HEK293 (cell line): ENCODE data around the gene SYN1.

Experiments
- CTCF ChIA-PET: fragments of 350-600 bp; formaldehyde crosslinking; extraction: SDS; loops from one replicate; lab custom pipeline; 2021; ENCODE audit warnings: antibody characterized with exemption; lab: Yijun Ruan, JAX
- POLR2A ChIA-PET: fragments of 300-600 bp; formaldehyde crosslinking; extraction: SDS; loops from one replicate; lab custom pipeline; 2020; ENCODE audit warnings: antibody characterized with exemption, inconsistent platforms; lab: Yijun Ruan, JAX
- H3K27ac ChIP-seq: fragments of 200-500 bp; sonication (Bioruptor generic); 2 replicates; pipeline ENCODE4 v1.5.1; 2014; ENCODE audit warnings: low read depth, low read length, control low read depth, inconsistent platforms; ENCODE audit errors: extremely low read depth
- H3K36me3 ChIP-seq, 2 experiments: fragments of 200-500 bp in 1 of 2; sonication (Bioruptor generic) in 1 of 2; 1 replicate in 1 of 2; 2 replicates in 1 of 2; pipeline ENCODE4 v1.5.1; 2014 to 2017; ENCODE audit warnings: inconsistent platforms in 2 of 2, low read length in 2 of 2; ENCODE audit not compliant: control insufficient read depth in 2 of 2, insufficient read depth in 1 of 2
- H3K4me1 ChIP-seq: fragments of 200-500 bp; sonication (Bioruptor generic); 2 replicates; pipeline ENCODE4 v1.5.1; 2014; ENCODE audit warnings: mild to moderate bottlenecking, low read length, inconsistent platforms; ENCODE audit not compliant: control insufficient read depth, insufficient read depth
- H3K4me3 ChIP-seq: 2 replicates; pipeline ENCODE4 v1.5.1; 2011; ENCODE audit warnings: low read depth, mild to moderate bottlenecking, control low read depth, low read length, moderate library complexity
- H3K9me3 ChIP-seq: fragments of 200-500 bp; sonication (Bioruptor generic); 2 replicates; pipeline ENCODE4 v1.5.1; 2014; ENCODE audit warnings: low read depth, low read length, inconsistent platforms; ENCODE audit not compliant: control insufficient read depth, insufficient read depth
- ELK4 ChIP-seq: IDR thresholded peaks from 2 replicates; pipeline ENCODE4 v1.6.1; 2011; ENCODE audit warnings: mild to moderate bottlenecking, low read depth, low read length, borderline replicate concordance
- IKZF3 ChIP-seq: fragments of 450-650 bp; IDR thresholded peaks from 2 replicates; pipeline ENCODE4 v1.5.0; 2018; ENCODE audit warnings: missing biosample characterization, mild to moderate bottlenecking, missing genetic modification characterization, moderate library complexity
- KLF10 ChIP-seq: fragments of 450-650 bp; IDR thresholded peaks from 2 replicates; pipeline ENCODE4 v1.5.1; 2018; ENCODE audit warnings: missing biosample characterization, mild to moderate bottlenecking, missing genetic modification characterization
- RBAK ChIP-seq: fragments of 450-650 bp; formaldehyde crosslinking; IDR thresholded peaks from 2 replicates; pipeline ENCODE4 v1.5.1; 2016; ENCODE audit warnings: missing biosample characterization, missing genetic modification characterization
- SCRT2 ChIP-seq: fragments of 450-650 bp; formaldehyde crosslinking; IDR thresholded peaks from 2 replicates; pipeline ENCODE4 v1.5.1; 2016; ENCODE audit warnings: missing biosample characterization, missing genetic modification characterization
- WT1 ChIP-seq: fragments of 450-650 bp; formaldehyde crosslinking; IDR thresholded peaks from 2 replicates; pipeline ENCODE4 v1.5.1; 2016; ENCODE audit warnings: missing biosample characterization, missing genetic modification characterization
- ZBTB11 ChIP-seq: fragments of 450-650 bp; formaldehyde crosslinking; conservative IDR thresholded peaks from 2 replicates; pipeline ENCODE4 v1.5.1; 2016; ENCODE audit warnings: low read depth, missing biosample characterization, missing genetic modification characterization
- ZNF133 ChIP-seq: fragments of 450-650 bp; formaldehyde crosslinking; IDR thresholded peaks from 2 replicates; pipeline ENCODE4 v1.5.1; 2016; ENCODE audit warnings: missing biosample characterization, missing genetic modification characterization
- ZNF155 ChIP-seq: fragments of 450-650 bp; formaldehyde crosslinking; IDR thresholded peaks from 2 replicates; pipeline ENCODE4 v1.5.1; 2016; ENCODE audit warnings: missing biosample characterization, missing genetic modification characterization
- ZNF423 ChIP-seq: fragments of 450-650 bp; formaldehyde crosslinking; IDR thresholded peaks from 2 replicates; pipeline ENCODE4 v1.5.1; 2016; ENCODE audit warnings: missing biosample characterization, missing genetic modification characterization
- ZNF48 ChIP-seq: fragments of 450-650 bp; formaldehyde crosslinking; IDR thresholded peaks from 2 replicates; pipeline ENCODE4 v1.5.1; 2016; ENCODE audit warnings: missing biosample characterization, missing genetic modification characterization
- ZNF510 ChIP-seq: fragments of 450-650 bp; formaldehyde crosslinking; IDR thresholded peaks from 2 replicates; pipeline ENCODE4 v1.5.1; 2018; ENCODE audit warnings: mild to moderate bottlenecking, missing genetic modification characterization, missing biosample characterization; ENCODE audit not compliant: insufficient replicate concordance
- ZNF514 ChIP-seq: fragments of 450-650 bp; formaldehyde crosslinking; IDR thresholded peaks from 2 replicates; pipeline ENCODE4 v1.5.1; 2016; ENCODE audit warnings: missing biosample characterization, missing genetic modification characterization
- ZNF558 ChIP-seq: fragments of 450-650 bp; formaldehyde crosslinking; IDR thresholded peaks from 2 replicates; pipeline ENCODE4 v1.5.1; 2016; ENCODE audit warnings: missing biosample characterization, missing genetic modification characterization
- ZNF561 ChIP-seq: fragments of 450-650 bp; IDR thresholded peaks from 2 replicates; pipeline ENCODE4 v1.5.1; 2018; ENCODE audit warnings: missing biosample characterization, missing genetic modification characterization, borderline replicate concordance
- ZNF623 ChIP-seq: fragments of 450-650 bp; formaldehyde crosslinking; IDR thresholded peaks from 2 replicates; pipeline ENCODE4 v1.5.1; 2016; ENCODE audit warnings: missing biosample characterization, missing genetic modification characterization
- ZNF624 ChIP-seq: fragments of 450-650 bp; formaldehyde crosslinking; IDR thresholded peaks from 2 replicates; pipeline ENCODE4 v1.5.1; 2017; ENCODE audit warnings: missing biosample characterization, missing genetic modification characterization
- ZNF785 ChIP-seq: fragments of 450-650 bp; formaldehyde crosslinking; IDR thresholded peaks from 2 replicates; pipeline ENCODE4 v1.5.1; 2016; ENCODE audit warnings: missing biosample characterization, missing genetic modification characterization
- ZNF843 ChIP-seq: fragments of 450-650 bp; formaldehyde crosslinking; IDR thresholded peaks from 2 replicates; pipeline ENCODE4 v1.5.1; 2016; ENCODE audit warnings: missing biosample characterization, missing genetic modification characterization
- TF ChIP-seq, protein P1 (sequence below): fragments of 450-650 bp; formaldehyde crosslinking; IDR thresholded peaks from 2 replicates; pipeline ENCODE4 v1.5.1; 2016; ENCODE audit warnings: missing biosample characterization, missing genetic modification characterization
- TF ChIP-seq, protein P2 (sequence below): fragments of 450-650 bp; formaldehyde crosslinking; IDR thresholded peaks from 2 replicates; pipeline ENCODE4 v1.5.1; 2016; ENCODE audit warnings: missing biosample characterization, missing genetic modification characterization
- TF ChIP-seq, protein P3 (sequence below): fragments of 450-650 bp; formaldehyde crosslinking; IDR thresholded peaks from 2 replicates; pipeline ENCODE4 v1.5.1; 2016; ENCODE audit warnings: missing biosample characterization, missing genetic modification characterization, low read depth

Gene SYN1

DNA sequence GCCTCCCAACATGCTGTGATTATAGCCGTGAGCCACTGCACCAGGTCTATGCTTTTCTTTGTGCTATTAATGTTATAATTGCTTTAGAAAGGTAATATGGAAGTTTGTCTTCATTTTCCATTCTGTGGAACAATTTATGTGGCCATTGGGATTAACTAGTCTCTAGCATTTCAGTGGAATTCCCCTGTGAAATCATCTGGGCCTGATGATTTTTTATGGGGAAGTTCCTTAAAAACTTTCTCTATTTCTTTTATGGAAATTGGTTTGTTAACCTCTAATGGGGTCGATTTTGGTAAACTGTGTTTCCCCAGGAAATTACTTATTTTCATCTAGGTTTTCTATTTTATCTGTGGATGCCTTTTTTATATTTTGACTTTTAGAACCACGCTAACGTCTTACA lies 26.1 kb downstream of the SYN1 start:
- no peak overlapping the region for H3K4me3 ChIP-seq
- CTCF ChIA-PET = no interaction called here
- H3K4me1 ChIP-seq = no peaks in the 10 kb centered on the region
- H3K36me3 ChIP-seq = no peaks in the 10 kb centered on the region
- POLR2A ChIA-PET = no interaction called here
- TF ChIP-seq ZNF510 (tag by site-specific recombination) (no peak), ZNF623 (tag by site-specific recombination) (no peak), ZNF785 (tag by site-specific recombination) (no peak), ZNF133 (tag by site-specific recombination) (no peak), ZNF514 (no peak), ELK4 (no peak), ZNF558 (no peak)
- TF ChIP-seq, protein P1, sequence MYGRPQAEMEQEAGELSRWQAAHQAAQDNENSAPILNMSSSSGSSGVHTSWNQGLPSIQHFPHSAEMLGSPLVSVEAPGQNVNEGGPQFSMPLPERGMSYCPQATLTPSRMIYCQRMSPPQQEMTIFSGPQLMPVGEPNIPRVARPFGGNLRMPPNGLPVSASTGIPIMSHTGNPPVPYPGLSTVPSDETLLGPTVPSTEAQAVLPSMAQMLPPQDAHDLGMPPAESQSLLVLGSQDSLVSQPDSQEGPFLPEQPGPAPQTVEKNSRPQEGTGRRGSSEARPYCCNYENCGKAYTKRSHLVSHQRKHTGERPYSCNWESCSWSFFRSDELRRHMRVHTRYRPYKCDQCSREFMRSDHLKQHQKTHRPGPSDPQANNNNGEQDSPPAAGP = no peak
- TF ChIP-seq, all 188 proteins: peak for 0
- no peaks in the 10 kb centered on the region; the same call in 1 of the 2 replicates for H3K9me3 ChIP-seq
- H3K27ac ChIP-seq = no peak overlapping the region

- Histone ChIP-seq H3K4me3 (no peak overlapping the region), H3K27ac (no peak overlapping the region), H3K36me3 (peaks cover 0 to 7% of the 10 kb centered on the region in 2 experiments; a peak in 1 of 3 replicates), H3K9me3 (no peaks in the 10 kb centered on the region), H3K4me1 (no peaks in the 10 kb centered on the region)
- POLR2A ChIA-PET = interaction anchor here (1.5 kb wide), 1 partner anchor 9 kb away, joined by 3 read pairs; the partner anchor contains the start of gene TIMP1
- CTCF ChIA-PET = interaction anchor here (0.6 kb wide), 1 partner anchor 10 kb away, joined by 4 read pairs; no protein-coding TSS in a partner anchor
- no peak for TF ChIP-seq ZNF623 (tag by site-specific recombination)
- TF ChIP-seq KLF10 (tag by site-specific recombination) = no peak
- TF ChIP-seq ZNF843 (tag by site-specific recombination) = no peak
- TF ChIP-seq, protein P2, sequence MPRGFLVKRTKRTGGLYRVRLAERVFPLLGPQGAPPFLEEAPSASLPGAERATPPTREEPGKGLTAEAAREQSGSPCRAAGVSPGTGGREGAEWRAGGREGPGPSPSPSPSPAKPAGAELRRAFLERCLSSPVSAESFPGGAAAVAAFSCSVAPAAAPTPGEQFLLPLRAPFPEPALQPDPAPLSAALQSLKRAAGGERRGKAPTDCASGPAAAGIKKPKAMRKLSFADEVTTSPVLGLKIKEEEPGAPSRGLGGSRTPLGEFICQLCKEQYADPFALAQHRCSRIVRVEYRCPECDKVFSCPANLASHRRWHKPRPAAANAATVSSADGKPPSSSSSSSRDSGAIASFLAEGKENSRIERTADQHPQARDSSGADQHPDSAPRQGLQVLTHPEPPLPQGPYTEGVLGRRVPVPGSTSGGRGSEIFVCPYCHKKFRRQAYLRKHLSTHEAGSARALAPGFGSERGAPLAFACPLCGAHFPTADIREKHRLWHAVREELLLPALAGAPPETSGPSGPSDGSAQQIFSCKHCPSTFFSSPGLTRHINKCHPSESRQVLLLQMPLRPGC (tag by site-specific recombination) = no peak
- TF ChIP-seq ZNF561 (tag by site-specific recombination) = no peak
- TF ChIP-seq WT1 (tag by site-specific recombination) = no peak
- TF ChIP-seq IKZF3 (tag by site-specific recombination) = no peak
- no peak for TF ChIP-seq ZNF48
- no peak for TF ChIP-seq ZBTB11 (tag by site-specific recombination)
- TF ChIP-seq SCRT2 = no peak
- no peak for TF ChIP-seq ZNF558
- TF ChIP-seq, protein P3, sequence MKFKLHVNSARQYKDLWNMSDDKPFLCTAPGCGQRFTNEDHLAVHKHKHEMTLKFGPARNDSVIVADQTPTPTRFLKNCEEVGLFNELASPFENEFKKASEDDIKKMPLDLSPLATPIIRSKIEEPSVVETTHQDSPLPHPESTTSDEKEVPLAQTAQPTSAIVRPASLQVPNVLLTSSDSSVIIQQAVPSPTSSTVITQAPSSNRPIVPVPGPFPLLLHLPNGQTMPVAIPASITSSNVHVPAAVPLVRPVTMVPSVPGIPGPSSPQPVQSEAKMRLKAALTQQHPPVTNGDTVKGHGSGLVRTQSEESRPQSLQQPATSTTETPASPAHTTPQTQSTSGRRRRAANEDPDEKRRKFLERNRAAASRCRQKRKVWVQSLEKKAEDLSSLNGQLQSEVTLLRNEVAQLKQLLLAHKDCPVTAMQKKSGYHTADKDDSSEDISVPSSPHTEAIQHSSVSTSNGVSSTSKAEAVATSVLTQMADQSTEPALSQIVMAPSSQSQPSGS (tag by site-specific recombination) = no peak
- no peak for TF ChIP-seq ZNF155 (tag by site-specific recombination)
- TF ChIP-seq ZNF624 (tag by site-specific recombination) = no peak
- no peak for TF ChIP-seq ZNF423 (tag by site-specific recombination)
- no peak for TF ChIP-seq RBAK
Measured at GRCh38 chrX:47590984-47591383, 28.7 kb downstream of the SYN1 start.
